HEK293T (cell line): ENCODE measurements around the gene EID2.
A peak's percentile ranks its signal among the peaks of the same experiment; 100 is the strongest.

Experiments
- CTCF ChIA-PET: fragments of 350-600 bp; formaldehyde crosslinking; extraction: SDS; loops from one replicate; lab custom pipeline; 2021; ENCODE audit warnings: antibody characterized with exemption, inconsistent platforms; lab: Yijun Ruan, JAX
- POLR2A ChIA-PET: fragments of 350-600 bp; formaldehyde crosslinking; extraction: SDS; loops from one replicate; lab custom pipeline; 2020; ENCODE audit warnings: antibody characterized with exemption, inconsistent platforms; lab: Yijun Ruan, JAX
- DNase-seq: peaks from one replicate; pipeline ENCODE4 v3.0.0; 2012; ENCODE audit warnings: mixed read lengths; ENCODE audit errors: extremely low spot score
- ARNT ChIP-seq: fragments of 450-650 bp; IDR thresholded peaks from 2 replicates; pipeline ENCODE4 v1.6.1; 2017; ENCODE audit warnings: mild to moderate bottlenecking
- BHLHE40 ChIP-seq: fragments of 450-650 bp; IDR thresholded peaks from 2 replicates; pipeline ENCODE4 v1.6.1; 2016; ENCODE audit warnings: mild to moderate bottlenecking, moderate library complexity, borderline replicate concordance
- CTBP1 ChIP-seq: fragments of 450-650 bp; IDR thresholded peaks from 2 replicates; pipeline ENCODE4 v1.6.1; 2016; ENCODE audit warnings: borderline replicate concordance
- ELF4 ChIP-seq: fragments of 450-650 bp; IDR thresholded peaks from 2 replicates; pipeline ENCODE4 v1.6.1; 2017; ENCODE audit warnings: antibody characterized with exemption
- FOXA1 ChIP-seq: fragments of 450-650 bp; IDR thresholded peaks from 2 replicates; pipeline ENCODE4 v1.6.1; 2016; ENCODE audit warnings: mild to moderate bottlenecking
- FOXK2 ChIP-seq: fragments of 450-650 bp; IDR thresholded peaks from 2 replicates; pipeline ENCODE4 v1.6.1; 2016; ENCODE audit warnings: mild to moderate bottlenecking
- FOXM1 ChIP-seq: fragments of 450-650 bp; IDR thresholded peaks from 2 replicates; pipeline ENCODE4 v1.6.1; 2017; ENCODE audit warnings: mild to moderate bottlenecking, borderline replicate concordance
- HDGF ChIP-seq: fragments of 450-650 bp; IDR thresholded peaks from 2 replicates; pipeline ENCODE4 v1.6.1; 2017; ENCODE audit warnings: antibody characterized with exemption, borderline replicate concordance
- L3MBTL2 ChIP-seq: fragments of 450-650 bp; conservative IDR thresholded peaks from 2 replicates; pipeline ENCODE4 v1.6.1; 2016; ENCODE audit warnings: mild to moderate bottlenecking
- LEF1 ChIP-seq: fragments of 450-650 bp; IDR thresholded peaks from 2 replicates; pipeline ENCODE4 v1.6.1; 2017; ENCODE audit warnings: mild to moderate bottlenecking, borderline replicate concordance
- NFRKB ChIP-seq: fragments of 450-650 bp; IDR thresholded peaks from 2 replicates; pipeline ENCODE4 v1.6.1; 2016; ENCODE audit warnings: mild to moderate bottlenecking, moderate library complexity
- PKNOX1 ChIP-seq: fragments of 450-650 bp; IDR thresholded peaks from 2 replicates; pipeline ENCODE4 v1.6.1; 2016
- SP1 ChIP-seq: fragments of 450-650 bp; IDR thresholded peaks from 2 replicates; pipeline ENCODE4 v1.6.1; 2017
- SUZ12 ChIP-seq: fragments of 450-650 bp; IDR thresholded peaks from 2 replicates; pipeline ENCODE4 v1.6.1; 2016; ENCODE audit warnings: mild to moderate bottlenecking
- TARDBP ChIP-seq: fragments of 450-650 bp; IDR thresholded peaks from 2 replicates; pipeline ENCODE4 v1.6.1; 2016
- ZNF384 ChIP-seq: fragments of 450-650 bp; IDR thresholded peaks from 2 replicates; pipeline ENCODE4 v1.6.1; 2016

Gene EID2

GRCh38 chr19:39497996-39498797 is 41.8 kb downstream of the EID2 start:
- POLR2A ChIA-PET = interaction anchor here (0.9 to 4.8 kb wide), 7 partner anchors 17 to 63 kb away, joined by 4 to 34 read pairs (median 5); partner anchors contain the start of genes EID2B, RPS16 and TIMM50
- CTCF ChIA-PET = interaction anchor here (0.6 to 1.4 kb wide), 6 partner anchors 10 to 269 kb away, joined by 3 to 9 read pairs (median 4); no protein-coding TSS in a partner anchor
- TF ChIP-seq FOXM1 (no peak), SUZ12 (no peak), CTBP1 (no peak), L3MBTL2 (peak; percentile 90), LEF1 (no peak), HDGF (no peak), BHLHE40 (no peak), FOXA1 (no peak), FOXK2 (no peak), NFRKB (no peak), ELF4 (no peak), TARDBP (no peak), PKNOX1 (peak; percentile 97), ZNF384 (no peak)
- peak; percentile 64 for DNase-seq

DNA sequence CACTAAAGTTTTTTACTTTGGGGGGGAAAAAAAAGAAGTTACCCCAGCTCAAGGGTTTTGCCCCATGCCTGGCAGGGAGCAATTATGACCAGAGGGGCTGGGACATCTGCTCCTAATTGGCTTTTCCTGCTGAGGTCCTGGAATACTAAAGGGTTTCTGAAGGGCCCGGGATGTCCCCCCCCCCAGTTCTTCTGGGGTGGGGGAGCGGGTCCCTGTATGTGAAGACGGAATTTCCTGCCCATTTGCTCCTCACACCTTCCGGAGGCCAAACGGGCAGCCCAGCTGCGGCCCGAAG is 42.3 kb downstream of the EID2 start:
- POLR2A ChIA-PET = interaction anchor here (0.9 to 4.8 kb wide), 7 partner anchors 17 to 62 kb away, joined by 4 to 34 read pairs (median 5); partner anchors contain the start of genes EID2B, RPS16 and TIMM50

GRCh38 chr19:39496063-39496462 is 43.9 kb downstream of the EID2 start:
- TF ChIP-seq NFRKB (no peak), CTBP1 (no peak), BHLHE40 (no peak), SP1 (no peak), PKNOX1 (no peak), HDGF (no peak), ZNF384 (no peak), ELF4 (no peak), FOXK2 (no peak), L3MBTL2 (no peak), TARDBP (no peak)
- CTCF ChIA-PET = no interaction called here
- POLR2A ChIA-PET = interaction anchor here (1.2 to 4.8 kb wide), 2 partner anchors 16 to 60 kb away, joined by 5 to 34 read pairs; partner anchors contain the start of genes RPS16 and TIMM50
- no peak for DNase-seq

More for the DNA sequence above, 42.3 kb downstream of the EID2 start:
- TF ChIP-seq FOXK2 (no peak), LEF1 (no peak), L3MBTL2 (no peak), ARNT (no peak), ZNF384 (no peak), ELF4 (no peak), SUZ12 (no peak), SP1 (no peak), BHLHE40 (no peak), FOXM1 (no peak), CTBP1 (no peak), FOXA1 (no peak), NFRKB (no peak)
- CTCF ChIA-PET = interaction anchor here (0.6 to 1.4 kb wide), 6 partner anchors 10 to 270 kb away, joined by 3 to 9 read pairs (median 4); no protein-coding TSS in a partner anchor
- DNase-seq = no peak

DNA sequence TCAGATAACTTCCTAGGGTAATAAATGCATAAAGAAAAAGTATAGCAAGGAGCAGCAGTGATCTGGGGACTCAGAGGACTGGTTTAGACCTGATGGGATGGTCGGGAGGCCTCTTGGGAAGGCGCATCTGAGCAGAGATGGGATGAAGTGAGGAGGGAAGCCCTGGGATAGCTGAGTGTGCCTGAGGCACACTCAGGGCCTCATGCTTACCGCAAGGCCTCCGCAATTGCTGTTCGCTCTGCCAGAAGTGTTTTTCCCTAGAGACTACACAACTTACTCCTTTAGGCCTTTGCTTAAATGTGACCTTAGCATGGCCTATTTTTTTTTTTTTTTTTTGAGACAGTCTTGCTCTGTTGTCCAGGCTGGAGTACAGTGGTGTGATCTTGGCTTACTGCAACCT is 45.3 kb downstream of the EID2 start:
- POLR2A ChIA-PET = interaction anchor here (1.2 to 1.3 kb wide), 2 partner anchors 14 to 59 kb away, joined by 3 read pairs; partner anchors contain the start of genes RPS16 and TIMM50
- TF ChIP-seq FOXK2 = no peak
- no peak for TF ChIP-seq PKNOX1
- no peak for TF ChIP-seq BHLHE40
- no peak for TF ChIP-seq L3MBTL2
- CTCF ChIA-PET = no interaction called here
- no peak for DNase-seq

GRCh38 chr19:39492788-39493187 is 47.2 kb downstream of the EID2 start:
- ChIA-PET POLR2A (interaction anchor here (1.7 kb wide), 2 partner anchors 12 to 57 kb away, joined by 4 read pairs; partner anchors contain the start of genes RPS16 and TIMM50), CTCF (no interaction called here)
- TF ChIP-seq L3MBTL2 (no peak), FOXA1 (no peak), FOXK2 (no peak), FOXM1 (no peak), SP1 (no peak), SUZ12 (no peak), ELF4 (no peak), BHLHE40 (no peak), NFRKB (no peak), ZNF384 (no peak), HDGF (no peak), CTBP1 (no peak)
- no peak for DNase-seq

- no peak for DNase-seq
These were observed 47.7 kb downstream of the EID2 start for GRCh38 chr19:39492225-39492624.

More at GRCh38 chr19:39492225-39492624, 47.7 kb downstream of the EID2 start:
- ChIA-PET CTCF (no interaction called here), POLR2A (interaction anchor here (1.7 kb wide), 2 partner anchors 12 to 56 kb away, joined by 4 read pairs; partner anchors contain the start of genes RPS16 and TIMM50)
- TF ChIP-seq HDGF (no peak), FOXA1 (no peak), NFRKB (no peak), ZNF384 (no peak), FOXK2 (no peak), CTBP1 (no peak), FOXM1 (no peak), SP1 (no peak), ELF4 (no peak), SUZ12 (no peak), LEF1 (no peak), PKNOX1 (no peak), BHLHE40 (no peak), TARDBP (no peak), ARNT (no peak)
